ENCODE data around the gene NIPA2. TPM values are rescaled to one million over a fixed set of nuclear protein-coding genes. Genes with fewer than 3 reads are reported as not detected.
"Not testable (repeated sequence)": the region's sequence is repeated elsewhere in the genome, so short reads cannot be mapped to it uniquely, and the experiment has no call there.

NIPA2 gene
- total RNA-seq = 67.1 TPM

DNA sequence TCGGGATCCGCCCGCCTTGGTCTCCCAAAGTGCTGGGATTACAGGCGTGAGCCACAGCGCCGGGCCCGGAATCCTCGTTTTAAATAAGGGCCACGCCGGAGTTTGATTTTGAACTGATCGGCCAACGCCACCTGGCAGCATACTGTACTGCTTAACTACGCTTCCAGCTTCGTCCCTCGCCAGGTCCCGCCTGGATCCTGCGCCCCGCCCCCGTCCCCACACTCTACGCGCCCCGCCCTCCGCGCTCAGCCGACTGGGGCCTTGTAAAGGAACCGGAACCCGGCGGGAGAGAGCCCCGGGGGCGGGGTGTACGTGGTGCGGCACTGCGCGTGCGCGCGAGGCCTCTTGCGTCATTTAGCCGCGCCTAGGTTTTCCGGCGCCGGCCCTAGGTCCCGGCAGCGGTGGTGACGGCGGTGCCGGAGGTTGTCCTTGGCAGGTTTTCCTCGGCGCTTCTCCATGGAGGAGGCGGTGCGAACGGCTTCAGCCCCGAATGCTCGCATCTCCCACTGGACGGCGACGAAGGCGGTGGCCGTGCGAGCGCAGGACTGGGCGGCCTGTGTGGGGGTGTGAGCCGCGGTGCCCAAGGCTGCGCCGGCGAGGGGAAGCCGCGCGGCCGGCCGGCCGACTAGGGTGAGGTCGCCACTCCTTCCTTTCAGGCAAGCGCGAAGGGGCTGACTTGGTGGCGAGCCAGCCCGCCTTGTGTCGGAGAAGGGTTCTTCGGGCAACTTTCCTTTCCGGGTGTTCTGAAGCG, at the start of gene NIPA2:
Gene NIPA2 (plus strand): TSS at position 375 of the 751 bp plus-strand sequence. CDS start 13,066 bp downstream, outside the sequence.
- DNase-seq = peak; percentile 99

GRCh38 chr15:22794063-22794462, 44.4 kb upstream of the NIPA2 start:
- DNase-seq = no peak

- no peak for DNase-seq
Measured at GRCh38 chr15:22794621-22795167, 43.8 kb upstream of the NIPA2 start.

DNA sequence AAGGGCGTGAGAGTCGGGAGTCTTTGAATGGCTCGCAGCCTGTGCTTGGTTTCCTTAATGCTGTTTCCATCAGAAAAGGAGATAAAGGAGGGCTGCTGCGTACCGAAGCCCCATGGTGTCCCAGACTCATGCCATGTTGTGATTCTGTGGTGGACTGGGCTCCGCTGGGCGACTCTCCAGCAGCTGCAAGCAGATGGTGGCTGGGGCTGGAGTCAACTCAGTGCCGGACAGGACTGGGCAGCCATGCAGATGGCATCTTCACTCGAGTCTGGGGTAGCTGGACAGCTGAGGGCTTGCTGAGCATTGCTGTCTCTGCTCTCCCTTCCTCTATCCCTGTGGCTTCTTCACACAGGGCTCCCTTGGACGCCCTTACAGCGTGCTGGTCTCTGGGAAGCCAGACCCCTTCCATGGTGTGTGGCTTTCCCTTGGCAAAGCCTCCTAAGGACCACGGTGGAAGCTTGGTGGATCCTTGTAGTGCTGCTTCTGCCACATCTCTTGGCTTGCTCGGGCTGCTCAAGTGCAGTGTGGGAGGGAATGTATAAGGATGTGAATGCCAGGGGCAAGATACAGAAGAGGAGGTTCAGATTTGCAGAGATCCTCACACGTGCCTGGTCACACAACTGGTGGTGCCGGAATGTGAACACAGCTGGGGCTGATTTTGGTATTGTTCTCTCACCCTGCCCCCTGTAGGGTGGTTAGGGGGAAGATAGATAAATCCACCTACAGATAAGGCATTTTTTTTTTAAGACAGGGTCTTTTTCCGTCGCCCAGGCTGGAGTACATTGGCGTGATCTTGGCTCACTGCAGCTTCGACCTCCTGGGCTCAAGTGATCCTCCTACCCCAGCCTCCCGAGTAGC, 43.0 kb upstream of the NIPA2 start:
- no peak for DNase-seq

- no peak for DNase-seq
Measured at GRCh38 chr15:22796079-22796478, 42.4 kb upstream of the NIPA2 start.

- DNase-seq = no peak
Measured at GRCh38 chr15:22799902-22800301, 38.6 kb upstream of the NIPA2 start.

- not testable (repeated sequence) for DNase-seq
Measured at GRCh38 chr15:22803006-22803405, 35.5 kb upstream of the NIPA2 start.

DNA sequence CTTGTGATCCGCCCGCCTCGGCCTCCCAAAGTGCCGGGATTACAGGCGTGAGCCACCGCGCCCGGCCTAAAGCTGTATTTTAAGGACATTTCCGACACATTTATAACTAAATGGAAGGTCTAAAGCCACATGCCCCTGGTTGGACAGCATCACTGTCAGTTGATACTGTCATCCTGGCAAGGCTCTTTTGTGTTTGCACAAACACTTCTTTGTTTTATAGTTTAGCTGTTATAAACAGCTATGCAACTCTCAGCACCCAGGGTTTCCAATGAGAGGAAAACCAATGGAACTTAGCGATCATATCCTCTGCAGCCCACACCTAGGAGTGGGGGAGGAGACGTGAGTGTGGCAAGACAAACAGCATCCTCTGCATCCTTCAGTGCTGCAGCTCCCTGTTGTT, 32.3 kb upstream of the NIPA2 start:
- no peak for DNase-seq

DNA sequence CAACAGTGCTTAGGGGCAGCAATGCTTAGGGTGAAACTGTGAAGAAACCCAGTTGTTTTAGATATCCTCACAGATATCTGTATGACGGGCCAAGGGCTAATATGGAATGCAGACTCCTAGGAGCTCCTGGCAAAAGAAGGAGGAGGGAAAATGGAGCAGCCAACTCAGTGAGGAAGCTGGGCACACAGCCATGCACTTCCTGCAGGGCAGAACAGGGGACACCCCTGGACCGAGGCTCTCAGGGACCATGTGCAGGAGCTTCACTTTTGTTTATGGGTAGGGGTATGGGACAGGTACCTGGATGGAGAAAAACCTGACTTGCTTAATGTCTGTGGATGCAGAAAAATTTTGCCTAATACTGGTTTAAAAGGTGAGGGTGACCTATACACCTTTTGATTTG, 31.8 kb upstream of the NIPA2 start:
- no peak for DNase-seq

- not testable (repeated sequence) for DNase-seq
Measured at GRCh38 chr15:22807831-22808230, 30.6 kb upstream of the NIPA2 start.

- DNase-seq = no peak
Measured at GRCh38 chr15:22808240-22808639, 30.2 kb upstream of the NIPA2 start.

DNA sequence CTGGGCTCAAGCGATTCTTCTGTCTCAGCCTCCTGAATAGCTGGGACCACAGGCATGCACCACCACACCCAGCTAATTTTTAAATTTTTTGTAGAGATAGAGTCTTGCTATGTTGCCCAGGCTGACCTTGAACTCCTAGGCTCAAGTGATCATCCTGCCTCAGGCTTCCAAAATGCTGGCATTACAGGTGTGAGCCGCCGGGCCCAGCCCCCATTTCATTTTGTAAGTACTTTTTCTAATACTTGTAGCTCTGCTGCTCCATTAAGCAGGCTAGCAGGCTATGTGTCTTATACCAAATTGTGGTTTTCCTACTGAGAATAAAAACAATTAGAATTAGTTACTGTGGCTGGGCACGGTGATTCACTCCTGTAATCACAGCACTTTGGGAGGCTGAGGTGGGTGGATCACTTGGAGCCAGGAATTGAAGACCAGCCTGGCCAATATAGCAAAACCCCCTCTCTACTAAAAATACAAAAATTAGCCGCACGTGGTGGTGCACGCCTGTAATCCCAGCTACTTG, 29.6 kb upstream of the NIPA2 start:
- no peak for DNase-seq

DNA sequence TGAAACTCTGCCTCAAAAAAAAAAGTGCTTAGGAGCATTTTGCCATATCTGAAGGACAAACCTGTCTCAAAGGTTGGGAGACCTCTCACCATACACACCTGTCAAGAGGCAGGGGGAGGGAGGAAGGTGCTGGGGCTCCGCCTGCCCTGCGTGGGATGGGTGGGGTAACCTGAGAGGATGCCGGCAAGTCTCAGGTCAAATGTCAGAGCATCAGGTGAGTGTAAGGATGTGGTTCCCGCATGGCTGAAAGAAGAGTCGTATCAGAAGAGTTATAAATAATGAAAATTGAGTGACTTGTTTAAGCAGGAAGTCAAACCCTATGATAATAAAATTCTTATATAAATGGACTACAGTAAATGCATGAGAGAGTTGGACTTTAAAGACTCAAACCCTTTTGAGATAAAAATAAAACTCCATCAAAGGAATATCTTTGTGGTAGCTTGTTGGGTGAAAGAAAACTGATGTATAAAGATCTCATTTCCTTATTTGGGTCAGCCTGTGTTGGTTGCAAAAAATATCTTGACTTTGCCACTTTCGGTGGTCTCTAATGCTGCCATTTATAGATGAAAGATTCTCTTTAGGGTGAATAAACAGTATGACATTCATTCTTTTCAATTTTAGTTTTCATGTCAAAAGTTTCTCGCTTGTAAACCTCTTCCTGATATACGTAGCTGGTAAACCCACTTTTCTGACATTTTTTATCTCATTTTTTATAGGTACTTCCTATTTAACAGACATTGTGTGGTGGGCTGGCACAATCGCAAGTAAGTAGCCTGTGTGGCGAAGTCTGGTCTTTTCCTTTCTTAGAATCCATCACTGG, 28.2 kb upstream of the NIPA2 start:
- DNase-seq = no peak

DNA sequence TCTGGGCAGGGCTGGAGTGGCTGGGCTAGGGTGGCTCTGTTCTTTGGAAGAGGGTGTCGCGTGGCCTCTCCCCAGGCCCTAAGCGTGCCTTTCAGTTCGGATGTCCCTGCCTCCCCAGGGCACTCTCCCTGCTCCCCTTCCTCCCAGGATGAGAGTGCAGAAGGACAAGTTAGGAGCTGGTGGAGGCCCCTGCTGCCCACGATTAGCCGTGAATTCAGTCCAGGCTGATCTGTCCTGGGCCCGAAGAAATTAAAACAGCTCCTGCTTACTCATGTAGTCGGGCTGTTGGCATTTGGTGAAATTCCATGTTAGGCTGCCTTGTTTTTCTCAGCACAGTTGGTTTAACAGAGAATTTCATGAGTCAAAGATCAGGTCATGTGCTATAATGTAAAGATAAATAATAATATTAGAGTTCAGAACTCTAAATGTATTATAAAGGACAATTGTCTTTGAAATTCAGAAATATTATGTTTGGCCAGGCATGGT, 27.6 kb upstream of the NIPA2 start:
- no peak for DNase-seq

DNA sequence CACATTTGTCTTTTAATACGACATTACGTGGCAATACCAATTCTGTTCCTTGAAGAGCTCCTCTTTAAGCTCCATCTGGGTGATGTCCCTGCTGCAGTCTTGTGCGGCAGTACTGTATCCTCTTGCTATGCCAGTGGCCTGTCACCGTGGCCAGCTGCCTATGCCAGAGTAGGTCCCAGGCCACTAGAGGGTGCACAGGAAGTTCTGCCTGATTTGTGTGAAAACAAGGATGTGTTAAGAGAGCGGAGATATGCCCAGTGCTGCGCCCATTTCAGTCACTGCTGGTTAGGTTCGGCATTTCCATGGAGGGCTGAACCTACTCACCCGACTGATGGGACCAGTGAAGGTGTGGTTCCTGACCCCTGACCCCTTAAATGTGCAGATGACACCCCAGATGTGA, 26.8 kb upstream of the NIPA2 start:
- peak; percentile 4 for DNase-seq

DNA sequence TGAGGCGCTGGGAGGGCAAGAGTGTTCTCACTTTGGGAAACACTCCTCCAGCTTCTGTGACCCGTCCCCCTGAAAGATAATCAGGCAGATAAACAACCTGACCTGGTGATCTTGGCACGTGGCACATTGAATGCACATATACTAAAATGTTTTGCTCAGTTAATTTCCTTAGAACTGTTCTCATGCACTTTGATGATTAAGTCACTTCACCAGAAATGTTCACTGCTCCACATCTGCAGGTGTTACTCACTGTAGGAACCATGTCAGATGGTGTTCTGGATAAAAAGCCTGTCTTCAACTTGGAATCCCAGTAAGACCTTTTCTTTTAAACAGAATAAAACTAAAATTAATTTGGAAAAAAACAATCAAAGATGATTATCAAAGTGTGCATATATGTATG, 24.6 kb upstream of the NIPA2 start:
- DNase-seq = no peak

DNA sequence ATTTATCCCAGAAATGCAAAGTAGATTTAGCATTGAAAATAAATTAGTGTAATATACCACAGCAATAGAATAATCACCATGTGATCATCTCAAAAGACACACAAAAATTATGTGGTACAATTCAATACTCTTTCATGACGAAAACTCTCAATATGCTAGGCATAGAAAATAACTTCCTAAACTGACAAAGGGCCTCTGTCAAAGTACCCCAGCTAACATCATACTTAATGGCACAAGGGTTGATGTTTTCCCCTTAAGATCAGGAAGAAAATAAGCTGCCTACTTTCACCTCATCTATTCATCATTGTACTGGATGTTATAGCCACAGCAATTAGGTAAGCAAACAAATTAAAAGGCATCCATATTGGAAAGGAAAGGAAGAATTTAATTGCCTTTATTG, 22.7 kb upstream of the NIPA2 start:
- no peak for DNase-seq

DNA sequence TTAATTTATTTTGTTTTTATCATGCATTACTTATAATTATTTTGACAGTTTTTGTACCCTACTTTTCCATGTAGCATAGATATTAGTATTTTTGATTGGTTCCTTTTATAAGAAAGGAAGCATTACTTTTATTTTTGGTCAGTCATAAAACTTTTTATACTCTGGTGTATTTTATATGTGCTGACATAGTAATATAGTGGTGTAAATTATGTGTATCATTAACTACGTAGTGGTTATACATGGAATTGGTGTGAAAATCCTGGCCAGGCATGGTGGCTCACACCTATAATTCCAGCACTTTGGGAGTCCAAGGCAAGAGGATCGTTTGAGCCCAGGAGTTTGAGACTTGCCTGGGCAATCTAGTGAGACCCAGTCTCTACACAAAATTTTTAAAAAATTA, 18.8 kb upstream of the NIPA2 start:
- DNase-seq = no peak

- no peak for DNase-seq
Measured at GRCh38 chr15:22823495-22824128, 14.9 kb upstream of the NIPA2 start.

GRCh38 chr15:22827125-22827524, 11.3 kb upstream of the NIPA2 start:
- DNase-seq = no peak

GRCh38 chr15:22831473-22831872, 7.0 kb upstream of the NIPA2 start:
- no peak for DNase-seq
